Left renal cortex interstitium (tissue), 4 donors: ENCODE data around the gene PDHA1. TPM values are rescaled to one million over a fixed set of nuclear protein-coding genes. Genes with fewer than 3 reads are reported as not detected.

Source experiments
- DNase-seq, 4 donors: peaks; one replicate each; pipeline ENCODE4 v3.0.0-alpha.2; 2013; ENCODE audit warnings: low read depth in 4 of 4, low spot score in 2 of 4, missing footprints in 1 of 4
- polyA plus RNA-seq, 4 donors: library from polyadenylated mRNA; unstranded; fragments of 120-200 nt; gene quantifications; one replicate each; pipeline ENCODE4 v1.2.1, GENCODE V29; 2013; ENCODE audit not compliant: insufficient read length in 4 of 4

Gene PDHA1
- polyA plus RNA-seq, 4 donors = 215 to 276 (median 226) TPM

GRCh38 chrX:19373351-19373891 is 29.7 kb downstream of the PDHA1 start:
- DNase-seq = no peak

GRCh38 chrX:19375546-19375945 is 31.8 kb downstream of the PDHA1 start:
- no peak for DNase-seq

- no peak for DNase-seq
Measured at GRCh38 chrX:19377799-19378198, 34.1 kb downstream of the PDHA1 start.

GRCh38 chrX:19381326-19381725 is 37.6 kb downstream of the PDHA1 start:
- no peak for DNase-seq

GRCh38 chrX:19382555-19383145 is 38.9 kb downstream of the PDHA1 start:
- peak in 1 of 4 donors; percentile 20 for DNase-seq

GRCh38 chrX:19386679-19387078 is 43.0 kb downstream of the PDHA1 start:
- no peak for DNase-seq

- no peak for DNase-seq
Measured at GRCh38 chrX:19388064-19388679, 44.4 kb downstream of the PDHA1 start.

- no peak for DNase-seq
Measured at GRCh38 chrX:19388741-19389140, 45.0 kb downstream of the PDHA1 start.

GRCh38 chrX:19389227-19389845 is 45.6 kb downstream of the PDHA1 start:
- no peak for DNase-seq

- DNase-seq = no peak
Measured at GRCh38 chrX:19392078-19392477, 48.4 kb downstream of the PDHA1 start.

GRCh38 chrX:19392703-19393102 is 49.0 kb downstream of the PDHA1 start:
- DNase-seq = no peak

- DNase-seq = no peak
Measured at GRCh38 chrX:19403696-19404095, 60.0 kb downstream of the PDHA1 start.

GRCh38 chrX:19410259-19410658 is 66.5 kb downstream of the PDHA1 start:
- no peak for DNase-seq

Other genes with a start within 250 kb of the PDHA1 start
- gene ADGRG2, start 221.5 kb upstream of the PDHA1 start, polyA plus RNA-seq = 10 to 100 TPM; 12.2 to 20.0 (median 15.5) TPM
- gene MAP3K15, start 171.6 kb downstream of the PDHA1 start, polyA plus RNA-seq = 1 to 10 TPM; 4.4 to 5.8 (median 4.8) TPM